ENCODE results near the gene CAMKMT. TPM values are rescaled to one million over a fixed set of nuclear protein-coding genes. Genes with fewer than 3 reads are reported as not detected.

Gene CAMKMT
- total RNA-seq, 2 experiments from 2014 or later, result 25.7 to 27.4 TPM

- DNase-seq (ENCODE audit: low spot score), result peak; percentile 18
- no peak overlapping the region for H3K4me3 ChIP-seq (ENCODE audit: low read depth, low read length, poor library complexity, severe bottlenecking)
- no peak for TF ChIP-seq EZH2phosphoT487 (IDR thresholded peaks at IDR 0.05; ENCODE audit: borderline replicate concordance, low read depth, low read length)
- TF ChIP-seq CTCF (conservative IDR thresholded peaks at IDR 0.05; ENCODE audit: low read length), result no peak
- H3K27ac ChIP-seq (ENCODE audit: low read depth, low read length, poor library complexity, severe bottlenecking), result no peak overlapping the region
- H3K4me1 ChIP-seq (ENCODE audit: insufficient read depth, low read length, poor library complexity, severe bottlenecking), result peaks cover 28% of the 10 kb centered on the region
- no peaks in the 10 kb centered on the region for H3K36me3 ChIP-seq (ENCODE audit: insufficient read depth, low read length)
- no peaks in the 10 kb centered on the region for H3K9me3 ChIP-seq (ENCODE audit: low read length)
- no peak overlapping the region for H3K4me2 ChIP-seq (ENCODE audit: low read length)
- no peaks in the 10 kb centered on the region for H3K9me2 ChIP-seq (ENCODE audit: insufficient read depth, low read length)
- no peaks in the 10 kb centered on the region for H4K20me1 ChIP-seq (ENCODE audit: insufficient read depth, low read length)
- ChIA-PET POLR2A (interaction anchor here (0.5 to 0.8 kb wide), 2 partner anchors 11 to 14 kb away, joined by 3 read pairs; no protein-coding TSS in a partner anchor), CTCF (ENCODE audit: unreplicated experiment) (no interaction called here)
- no peaks in the 10 kb centered on the region for H3K79me2 ChIP-seq (ENCODE audit: insufficient read depth, low read depth, low read length)
- H2AFZ ChIP-seq (ENCODE audit: low read length), result no peak overlapping the region
- BruUV-seq (replicated peaks), result no TSS peak
- intact Hi-C loops (cut with micrococcal nuclease; ENCODE audit: unreplicated experiment), result no loop called here
Measured at GRCh38 chr2:44779793-44780192, 418.0 kb downstream of the CAMKMT start.

- Histone ChIP-seq H3K79me2 (ENCODE audit: insufficient read depth, low read depth, low read length) (no peaks in the 10 kb centered on the region), H3K4me1 (ENCODE audit: insufficient read depth, low read length, poor library complexity, severe bottlenecking) (peaks cover 28% of the 10 kb centered on the region), H2AFZ (ENCODE audit: low read length) (no peak overlapping the region), H4K20me1 (ENCODE audit: insufficient read depth, low read length) (no peaks in the 10 kb centered on the region), H3K4me3 (ENCODE audit: low read depth, low read length, poor library complexity, severe bottlenecking) (no peak overlapping the region), H3K9me3 (ENCODE audit: low read length) (no peaks in the 10 kb centered on the region), H3K9me2 (ENCODE audit: insufficient read depth, low read length) (no peaks in the 10 kb centered on the region), H3K27ac (ENCODE audit: low read depth, low read length, poor library complexity, severe bottlenecking) (no peak overlapping the region), H3K4me2 (ENCODE audit: low read length) (no peak overlapping the region), H3K36me3 (ENCODE audit: insufficient read depth, low read length) (no peaks in the 10 kb centered on the region)
- TF ChIP-seq EZH2phosphoT487 (IDR thresholded peaks at IDR 0.05; ENCODE audit: borderline replicate concordance, low read depth, low read length) (no peak), CTCF (conservative IDR thresholded peaks at IDR 0.05; ENCODE audit: low read length) (no peak)
- ChIA-PET POLR2A (interaction anchor here (0.8 kb wide), 1 partner anchor 12 kb away, joined by 3 read pairs; no protein-coding TSS in a partner anchor), CTCF (ENCODE audit: unreplicated experiment) (no interaction called here)
- intact Hi-C loops (cut with micrococcal nuclease; ENCODE audit: unreplicated experiment), result no loop called here
- DNase-seq (ENCODE audit: low spot score), result no peak
- BruUV-seq (replicated peaks), result no TSS peak
Measured at GRCh38 chr2:44780406-44780805, 418.7 kb downstream of the CAMKMT start.

- ChIA-PET CTCF (ENCODE audit: unreplicated experiment) (no interaction called here), POLR2A (interaction anchor here (1.0 kb wide), 1 partner anchor 10 kb away, joined by 3 read pairs; no protein-coding TSS in a partner anchor)
- Histone ChIP-seq H3K4me3 (ENCODE audit: low read depth, low read length, poor library complexity, severe bottlenecking) (no peak overlapping the region), H3K79me2 (ENCODE audit: insufficient read depth, low read depth, low read length) (no peaks in the 10 kb centered on the region), H3K4me1 (ENCODE audit: insufficient read depth, low read length, poor library complexity, severe bottlenecking) (no peaks in the 10 kb centered on the region), H4K20me1 (ENCODE audit: insufficient read depth, low read length) (no peaks in the 10 kb centered on the region), H3K9me2 (ENCODE audit: insufficient read depth, low read length) (no peaks in the 10 kb centered on the region), H3K27ac (ENCODE audit: low read depth, low read length, poor library complexity, severe bottlenecking) (no peak overlapping the region), H3K36me3 (ENCODE audit: insufficient read depth, low read length) (no peaks in the 10 kb centered on the region), H3K9me3 (ENCODE audit: low read length) (no peaks in the 10 kb centered on the region), H2AFZ (ENCODE audit: low read length) (no peak overlapping the region), H3K4me2 (ENCODE audit: low read length) (no peak overlapping the region)
- no peak for DNase-seq (ENCODE audit: low spot score)
- TF ChIP-seq EZH2phosphoT487 (IDR thresholded peaks at IDR 0.05; ENCODE audit: borderline replicate concordance, low read depth, low read length) (no peak), CTCF (conservative IDR thresholded peaks at IDR 0.05; ENCODE audit: low read length) (no peak)
- intact Hi-C loops (cut with micrococcal nuclease; ENCODE audit: unreplicated experiment), result no loop called here
- no TSS peak for BruUV-seq (replicated peaks)
Measured at GRCh38 chr2:44785433-44785832, 423.7 kb downstream of the CAMKMT start.
